ENCODE measurements around the gene CUL4B. TPM values are rescaled to one million over a fixed set of nuclear protein-coding genes. Genes with fewer than 3 reads are reported as not detected.
"Not testable (repeated sequence)": the region's sequence is repeated elsewhere in the genome, so short reads cannot be mapped to it uniquely, and the experiment has no call there.

The CUL4B gene
- total RNA-seq, 1 donor from 2014 or later: 37.3 TPM

GRCh38 chrX:120512627-120513026 lies 48.1 kb downstream of the CUL4B start:
- Histone ChIP-seq H3K36me3 (no peaks in the 10 kb centered on the region), H3K4me1 (no peaks in the 10 kb centered on the region), H3K27ac (no peak overlapping the region), H3K9me3 (no peaks in the 10 kb centered on the region), H3K27me3 (ENCODE audit: low read depth) (no peaks in the 10 kb centered on the region), H3K4me3 (no peak overlapping the region)
- TF ChIP-seq CTCF (IDR thresholded peaks at IDR 0.05): no peak
- ATAC-seq (no peak), DNase-seq (no peak)
- intact Hi-C loops (cut with DNase I): no loop called here

GRCh38 chrX:120512222-120512621 lies 48.5 kb downstream of the CUL4B start:
- Histone ChIP-seq H3K36me3 (no peaks in the 10 kb centered on the region), H3K4me3 (no peak overlapping the region), H3K4me1 (no peaks in the 10 kb centered on the region), H3K9me3 (no peaks in the 10 kb centered on the region), H3K27ac (no peak overlapping the region), H3K27me3 (ENCODE audit: low read depth) (no peaks in the 10 kb centered on the region)
- ATAC-seq (no peak), DNase-seq (no peak)
- no peak for TF ChIP-seq CTCF (IDR thresholded peaks at IDR 0.05)
- intact Hi-C loops (cut with DNase I): no loop called here

- intact Hi-C loops (cut with DNase I): no loop called here
- Histone ChIP-seq H3K27me3 (ENCODE audit: low read depth) (no peaks in the 10 kb centered on the region), H3K27ac (no peak overlapping the region), H3K9me3 (no peaks in the 10 kb centered on the region), H3K36me3 (no peaks in the 10 kb centered on the region), H3K4me3 (no peak overlapping the region), H3K4me1 (no peaks in the 10 kb centered on the region)
- TF ChIP-seq CTCF (IDR thresholded peaks at IDR 0.05): no peak
- DNase-seq: no peak
- no peak for ATAC-seq
These were observed 56.2 kb downstream of the CUL4B start for GRCh38 chrX:120504569-120504968.

GRCh38 chrX:120499301-120500072 lies 61.3 kb downstream of the CUL4B start:
- no peak for TF ChIP-seq CTCF (IDR thresholded peaks at IDR 0.05)
- ATAC-seq: no peak
- DNase-seq: no peak
- Histone ChIP-seq H3K4me1 (no peaks in the 10 kb centered on the region), H3K27me3 (ENCODE audit: low read depth) (no peaks in the 10 kb centered on the region), H3K4me3 (no peak overlapping the region), H3K27ac (no peak overlapping the region), H3K9me3 (no peaks in the 10 kb centered on the region), H3K36me3 (no peaks in the 10 kb centered on the region)
- intact Hi-C loops (cut with DNase I): no loop called here

GRCh38 chrX:120490119-120490518 lies 70.6 kb downstream of the CUL4B start:
- intact Hi-C loops (cut with DNase I); H3K36me3 ChIP-seq; H3K9me3 ChIP-seq; H3K27me3 ChIP-seq (ENCODE audit: low read depth); H3K27ac ChIP-seq; H3K4me3 ChIP-seq; H3K4me1 ChIP-seq; ATAC-seq; DNase-seq: not testable (repeated sequence)

- no peak for DNase-seq
- no peak for TF ChIP-seq CTCF (IDR thresholded peaks at IDR 0.05)
- intact Hi-C loops (cut with DNase I): no loop called here
- ATAC-seq: no peak
- Histone ChIP-seq H3K4me3 (no peak overlapping the region), H3K4me1 (peaks cover 13% of the 10 kb centered on the region), H3K9me3 (no peaks in the 10 kb centered on the region), H3K27ac (no peak overlapping the region), H3K36me3 (no peaks in the 10 kb centered on the region), H3K27me3 (ENCODE audit: low read depth) (no peaks in the 10 kb centered on the region)
These were observed 74.0 kb downstream of the CUL4B start for GRCh38 chrX:120486786-120487185.
